Mesothelial cell of epicardium (in vitro differentiated cells): Measurements from ENCODE around the gene HMGN4. TPM values are rescaled to one million over a fixed set of nuclear protein-coding genes. Genes with fewer than 3 reads are reported as not detected.
"Not testable (repeated sequence)": the region's sequence is repeated elsewhere in the genome, so short reads cannot be mapped to it uniquely, and the experiment has no call there.

Source experiments
- DNase-seq, 2 experiments: peaks; one replicate each; pipeline ENCODE4 v3.0.0; 2021; ENCODE audit warnings: low spot score in 2 of 2; ENCODE audit not compliant: unreplicated experiment in 2 of 2
- H3K27ac Mint-ChIP-seq: 2 replicates; pipeline ENCODE4 v1.8.0; 2021; ENCODE audit warnings: mixed read lengths
- H3K27me3 Mint-ChIP-seq: 2 replicates; pipeline ENCODE4 v1.8.0; 2021; ENCODE audit warnings: low read depth, mixed read lengths
- H3K36me3 Mint-ChIP-seq: 2 replicates; pipeline ENCODE4 v1.8.0; 2021; ENCODE audit warnings: mixed read lengths
- H3K4me1 Mint-ChIP-seq: 2 replicates; pipeline ENCODE4 v1.8.0; 2021; ENCODE audit warnings: mixed read lengths
- H3K4me3 Mint-ChIP-seq: 2 replicates; pipeline ENCODE4 v1.8.0; 2021; ENCODE audit warnings: mild to moderate bottlenecking, moderate library complexity, mixed read lengths
- H3K9me3 Mint-ChIP-seq: 2 replicates; pipeline ENCODE4 v1.8.0; 2021; ENCODE audit warnings: mixed read lengths
- total RNA-seq: library from RNA; stranded (reverse); gene quantifications from 3 replicates; pipeline ENCODE4 v1.2.1, GENCODE V29; 2021
- TF ChIP-seq, protein P1 (sequence below): fragments of 200-600 bp; sonication (generic); IDR thresholded peaks from one replicate; pipeline ENCODE4 v1.5.0; 2021; ENCODE audit warnings: antibody characterized with exemption; ENCODE audit not compliant: unreplicated experiment

HMGN4 gene
- total RNA-seq, 1 donor from 2014 or later: 49.4 TPM

- no peak overlapping the region for H3K4me3 Mint-ChIP-seq
- TF ChIP-seq, protein P1, sequence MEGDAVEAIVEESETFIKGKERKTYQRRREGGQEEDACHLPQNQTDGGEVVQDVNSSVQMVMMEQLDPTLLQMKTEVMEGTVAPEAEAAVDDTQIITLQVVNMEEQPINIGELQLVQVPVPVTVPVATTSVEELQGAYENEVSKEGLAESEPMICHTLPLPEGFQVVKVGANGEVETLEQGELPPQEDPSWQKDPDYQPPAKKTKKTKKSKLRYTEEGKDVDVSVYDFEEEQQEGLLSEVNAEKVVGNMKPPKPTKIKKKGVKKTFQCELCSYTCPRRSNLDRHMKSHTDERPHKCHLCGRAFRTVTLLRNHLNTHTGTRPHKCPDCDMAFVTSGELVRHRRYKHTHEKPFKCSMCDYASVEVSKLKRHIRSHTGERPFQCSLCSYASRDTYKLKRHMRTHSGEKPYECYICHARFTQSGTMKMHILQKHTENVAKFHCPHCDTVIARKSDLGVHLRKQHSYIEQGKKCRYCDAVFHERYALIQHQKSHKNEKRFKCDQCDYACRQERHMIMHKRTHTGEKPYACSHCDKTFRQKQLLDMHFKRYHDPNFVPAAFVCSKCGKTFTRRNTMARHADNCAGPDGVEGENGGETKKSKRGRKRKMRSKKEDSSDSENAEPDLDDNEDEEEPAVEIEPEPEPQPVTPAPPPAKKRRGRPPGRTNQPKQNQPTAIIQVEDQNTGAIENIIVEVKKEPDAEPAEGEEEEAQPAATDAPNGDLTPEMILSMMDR: no peak
- peak overlapping the region; percentile 34 for H3K27ac Mint-ChIP-seq
- no peaks in the 10 kb centered on the region for H3K27me3 Mint-ChIP-seq
- DNase-seq: no peak
- peaks cover 28% of the 10 kb centered on the region for H3K36me3 Mint-ChIP-seq
- H3K9me3 Mint-ChIP-seq: no peaks in the 10 kb centered on the region
- peaks cover 24% of the 10 kb centered on the region for H3K4me1 Mint-ChIP-seq
These were observed 3.4 kb downstream of the HMGN4 start for GRCh38 chr6:26541579-26541978.

DNA sequence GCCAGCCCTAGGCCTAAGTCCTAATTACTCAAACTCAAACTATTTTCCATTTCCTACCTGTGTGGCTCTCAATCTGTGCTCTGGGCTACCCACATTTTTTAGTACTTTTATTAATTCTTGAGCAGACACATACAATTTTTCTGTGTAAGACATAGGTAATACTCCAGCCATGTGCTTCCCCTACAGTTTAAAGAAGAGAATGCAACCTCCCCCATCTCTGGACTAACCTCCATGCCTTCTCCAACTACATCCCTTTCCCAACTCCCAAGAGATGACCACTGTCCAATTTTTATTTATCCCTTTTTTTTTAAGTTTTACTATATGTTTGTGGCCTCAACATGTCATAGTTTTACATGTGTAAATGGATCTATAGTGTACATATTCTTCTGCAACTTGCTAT, 5.8 kb downstream of the HMGN4 start:
- Mint-ChIP-seq H3K27me3 (no peaks in the 10 kb centered on the region), H3K36me3 (peaks cover 28% of the 10 kb centered on the region), H3K27ac (peak overlapping the region; percentile 77), H3K4me3 (no peak overlapping the region), H3K4me1 (peaks cover 17% of the 10 kb centered on the region), H3K9me3 (no peaks in the 10 kb centered on the region)
- no peak for DNase-seq
- TF ChIP-seq, protein P1: no peak

- TF ChIP-seq, protein P1: no peak
- Mint-ChIP-seq H3K4me3 (no peak overlapping the region), H3K27ac (no peak overlapping the region), H3K9me3 (no peaks in the 10 kb centered on the region), H3K27me3 (no peaks in the 10 kb centered on the region), H3K36me3 (peaks cover 28% of the 10 kb centered on the region), H3K4me1 (peaks cover 13% of the 10 kb centered on the region)
- DNase-seq: no peak
These were observed 6.3 kb downstream of the HMGN4 start for GRCh38 chr6:26544473-26544872.

DNA sequence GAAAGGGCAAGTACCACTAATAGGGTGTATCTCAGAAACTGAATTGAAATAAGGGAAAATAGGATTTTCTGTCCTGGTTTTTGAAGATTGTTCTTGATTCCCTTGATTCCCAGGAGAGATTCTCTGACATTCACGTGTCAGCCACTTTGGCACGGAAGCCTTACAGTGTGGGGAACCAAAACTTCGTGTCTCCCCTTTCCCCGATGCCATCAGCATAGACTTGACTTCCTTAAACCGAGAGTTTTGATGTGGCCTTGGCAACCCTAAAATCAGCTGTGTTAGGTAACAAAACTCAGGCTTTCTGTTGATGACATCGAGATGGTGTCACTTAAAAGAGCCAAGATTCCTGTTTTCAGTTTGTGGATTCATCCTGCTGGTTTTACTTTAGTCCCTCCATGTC, 7.5 kb downstream of the HMGN4 start:
- Mint-ChIP-seq H3K27ac (no peak overlapping the region), H3K27me3 (no peaks in the 10 kb centered on the region), H3K9me3 (no peaks in the 10 kb centered on the region), H3K4me3 (no peak overlapping the region), H3K36me3 (peaks cover 26% of the 10 kb centered on the region), H3K4me1 (peaks cover 13% of the 10 kb centered on the region)
- DNase-seq: no peak
- TF ChIP-seq, protein P1: no peak

DNA sequence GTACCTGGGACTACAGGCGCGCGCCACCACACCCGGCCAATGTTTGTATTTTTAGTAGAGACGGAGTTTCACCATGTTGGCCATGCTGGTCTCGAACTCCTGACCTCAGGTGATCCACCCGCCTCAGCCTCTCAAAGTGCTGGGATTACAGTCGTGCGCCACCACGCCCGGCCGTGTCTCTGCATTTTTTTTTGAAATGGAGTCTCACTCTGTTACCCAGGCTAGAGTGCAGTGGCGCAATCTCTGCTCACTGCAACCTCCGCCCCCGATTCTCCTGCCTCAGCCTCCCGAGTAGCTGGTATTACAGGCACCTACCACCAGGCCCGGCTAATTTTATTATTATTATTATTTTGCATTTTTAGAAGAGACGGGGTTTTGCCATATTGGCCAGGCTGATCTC, 9.2 kb downstream of the HMGN4 start:
- H3K4me1 Mint-ChIP-seq, H3K27me3 Mint-ChIP-seq, H3K9me3 Mint-ChIP-seq, H3K27ac Mint-ChIP-seq, H3K4me3 Mint-ChIP-seq, DNase-seq: not testable (repeated sequence)
- peaks cover 21% of the 10 kb centered on the region for H3K36me3 Mint-ChIP-seq

GRCh38 chr6:26550250-26550993, 12.3 kb downstream of the HMGN4 start:
- Mint-ChIP-seq H3K4me1 (peaks cover 15% of the 10 kb centered on the region), H3K36me3 (peaks cover 9% of the 10 kb centered on the region)

More at GRCh38 chr6:26550250-26550993, 12.3 kb downstream of the HMGN4 start:
- Mint-ChIP-seq H3K9me3 (no peaks in the 10 kb centered on the region), H3K4me3 (peak overlapping the region; percentile 85), H3K27me3 (no peaks in the 10 kb centered on the region), H3K27ac (peak overlapping the region; percentile 84)
- TF ChIP-seq, protein P1: no peak
- peak; percentile 41 to 54 for DNase-seq
